Panc1 (cell line): Measurements from ENCODE around the gene CRIP1. TPM values are rescaled to one million over a fixed set of nuclear protein-coding genes. Genes with fewer than 3 reads are reported as not detected.

ENCODE experiments used
- ATAC-seq: fragments of 200-7000 bp; cut with Tn5 transposase; 2 replicates; pipeline ENCODE4 v1.9.1; 2020; ENCODE audit warnings: mild to moderate bottlenecking, moderate library complexity
- BruUV-seq: library from RNA; stranded (reverse); fragments of 400-500 nt; replicated peaks from 2 replicates; lab custom pipeline; 2021; lab: Mats Ljungman, UMichigan
- CTCF ChIA-PET: fragments of 300-600 bp; sonication (Branson Sonifier 250); formaldehyde crosslinking; loops from one replicate; lab custom pipeline; 2022; ENCODE audit warnings: antibody characterized with exemption; lab: Charles Lee
- POLR2A ChIA-PET: fragments of 300-600 bp; sonication (Branson Sonifier 250); formaldehyde crosslinking; loops from one replicate; lab custom pipeline; 2022; ENCODE audit warnings: antibody characterized with exemption; lab: Charles Lee
- DNase-seq: peaks from one replicate; pipeline ENCODE4 v3.0.0-alpha.2; 2010; ENCODE audit warnings: low read depth, low spot score
- H3K27ac ChIP-seq: 2 replicates; pipeline ENCODE4 v1.5.1; 2011; ENCODE audit warnings: mild to moderate bottlenecking, low read length, inconsistent platforms
- H3K27me3 ChIP-seq: fragments of 200-500 bp; sonication (Bioruptor generic); 2 replicates; pipeline ENCODE4 v1.6.0; 2014; ENCODE audit warnings: low read length, inconsistent platforms; ENCODE audit not compliant: control insufficient read depth, insufficient read depth
- H3K36me3 ChIP-seq: fragments of 200-500 bp; sonication (Bioruptor generic); 2 replicates; pipeline ENCODE4 v1.5.1; 2014; ENCODE audit warnings: inconsistent platforms, mild to moderate bottlenecking, low read length, moderate library complexity; ENCODE audit not compliant: control insufficient read depth, insufficient read depth
- H3K4me1 ChIP-seq: 2 replicates; pipeline ENCODE4 v1.5.1; 2011; ENCODE audit warnings: inconsistent platforms, mild to moderate bottlenecking, low read length, moderate library complexity; ENCODE audit not compliant: control insufficient read depth, insufficient read depth
- H3K4me3 ChIP-seq, 2 experiments: 2 replicates each; pipeline ENCODE4 v1.5.1; 2011 to 2012; ENCODE audit warnings: low read depth in 2 of 2, low read length in 2 of 2, mild to moderate bottlenecking in 2 of 2, inconsistent platforms in 1 of 2, moderate library complexity in 1 of 2
- H3K9me3 ChIP-seq: fragments of 200-500 bp; sonication (Bioruptor generic); 2 replicates; pipeline ENCODE4 v1.5.1; 2014; ENCODE audit warnings: low read depth, mild to moderate bottlenecking, inconsistent platforms, low read length, moderate library complexity; ENCODE audit not compliant: control insufficient read depth, insufficient read depth
- POLR2AphosphoS5 ChIP-seq: IDR thresholded peaks from 2 replicates; pipeline ENCODE4 v1.6.1; 2012; ENCODE audit warnings: mild to moderate bottlenecking, low read depth, low read length, moderate library complexity
- SIN3A ChIP-seq: IDR thresholded peaks from 2 replicates; pipeline ENCODE4 v1.6.1; 2012; ENCODE audit warnings: low read depth, mild to moderate bottlenecking, low read length, moderate library complexity, borderline replicate concordance; ENCODE audit not compliant: insufficient read depth
- TCF7L2 ChIP-seq: IDR thresholded peaks from 2 replicates; pipeline ENCODE4 v1.6.1; 2011; ENCODE audit warnings: mild to moderate bottlenecking, low read depth, low read length, inconsistent platforms
- in situ Hi-C: cut with HindIII; loops from 2 replicates; pipeline ENCODE4 v1.10.0; 2016; ENCODE audit warnings: low sequenced_read_pairs, low pct_unique_long_range_greater_than_20kb
- intact Hi-C: fragments of 100-400 bp; cut with micrococcal nuclease; formaldehyde crosslinking; loops from one replicate; pipeline ENCODE4 v1.10.0; 2022; ENCODE audit not compliant: unreplicated experiment
- total RNA-seq: library from RNA; stranded (reverse); gene quantifications from one replicate; pipeline ENCODE4 v1.2.1, GENCODE V29; 2021; ENCODE audit not compliant: unreplicated experiment
- TF ChIP-seq, protein P1 (sequence below), 2 experiments: IDR thresholded peaks; 2 replicates each; pipeline ENCODE4 v1.6.1; 2011 to 2012; ENCODE audit warnings: low read depth in 2 of 2, control low read depth in 1 of 2, low read length in 1 of 2, mild to moderate bottlenecking in 1 of 2, moderate library complexity in 1 of 2; ENCODE audit not compliant: insufficient read depth in 1 of 2
- TF ChIP-seq, protein P2 (sequence below): fragments of 450-650 bp; IDR thresholded peaks from 2 replicates; pipeline ENCODE4 v1.5.1; 2017; ENCODE audit warnings: mild to moderate bottlenecking

The CRIP1 gene
- total RNA-seq, 1 experiment from 2014 or later, result 1,056 TPM

DNA sequence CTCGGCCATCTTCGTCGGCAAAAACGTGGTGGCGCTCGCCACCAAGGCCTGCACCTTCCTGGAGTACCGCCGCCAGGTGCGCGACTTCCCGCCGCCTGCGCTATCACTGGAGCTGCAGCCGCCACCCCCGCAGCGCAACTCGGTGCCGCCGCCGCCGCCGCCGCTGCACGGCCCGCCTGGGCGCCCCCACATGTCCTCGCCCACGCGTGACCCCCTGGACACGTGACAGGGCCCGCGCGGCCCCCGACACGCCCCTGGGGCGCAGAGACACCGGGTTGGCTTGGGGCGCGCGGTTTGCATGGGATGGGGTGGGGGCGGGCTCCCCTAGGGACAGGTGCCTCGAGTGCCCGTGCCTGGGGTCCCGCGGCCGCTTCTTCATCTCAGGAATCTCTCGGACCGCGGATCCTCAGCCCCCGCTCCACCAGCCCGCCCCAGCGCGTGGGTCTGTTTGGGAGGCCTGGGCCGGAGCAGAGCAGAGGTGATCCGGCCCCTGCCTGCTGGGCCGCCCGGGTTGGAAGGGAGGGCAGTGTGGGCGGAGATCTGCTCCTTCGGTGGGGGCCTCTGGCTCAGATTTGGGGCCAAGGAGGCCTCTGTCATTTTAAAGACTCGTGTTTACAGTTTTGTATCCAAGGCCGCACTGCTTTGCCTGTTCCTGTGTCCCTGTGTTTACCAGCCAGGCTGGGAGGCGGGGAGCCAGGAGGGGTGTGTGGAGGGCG, 43.0 kb downstream of the CRIP1 start:
- in situ Hi-C loops (no loop called here), intact Hi-C loops (no loop called here)
- Histone ChIP-seq H3K27ac (no peak overlapping the region), H3K9me3 (no peaks in the 10 kb centered on the region), H3K4me3 (no peak overlapping the region), H3K4me1 (no peaks in the 10 kb centered on the region), H3K27me3 (no peaks in the 10 kb centered on the region), H3K36me3 (no peaks in the 10 kb centered on the region)
- ChIA-PET POLR2A (no interaction called here), CTCF (no interaction called here)
- DNase-seq (no peak), ATAC-seq (no peak)
- TF ChIP-seq POLR2AphosphoS5 (no peak), TCF7L2 (no peak), SIN3A (no peak)
- TF ChIP-seq, protein P1, sequence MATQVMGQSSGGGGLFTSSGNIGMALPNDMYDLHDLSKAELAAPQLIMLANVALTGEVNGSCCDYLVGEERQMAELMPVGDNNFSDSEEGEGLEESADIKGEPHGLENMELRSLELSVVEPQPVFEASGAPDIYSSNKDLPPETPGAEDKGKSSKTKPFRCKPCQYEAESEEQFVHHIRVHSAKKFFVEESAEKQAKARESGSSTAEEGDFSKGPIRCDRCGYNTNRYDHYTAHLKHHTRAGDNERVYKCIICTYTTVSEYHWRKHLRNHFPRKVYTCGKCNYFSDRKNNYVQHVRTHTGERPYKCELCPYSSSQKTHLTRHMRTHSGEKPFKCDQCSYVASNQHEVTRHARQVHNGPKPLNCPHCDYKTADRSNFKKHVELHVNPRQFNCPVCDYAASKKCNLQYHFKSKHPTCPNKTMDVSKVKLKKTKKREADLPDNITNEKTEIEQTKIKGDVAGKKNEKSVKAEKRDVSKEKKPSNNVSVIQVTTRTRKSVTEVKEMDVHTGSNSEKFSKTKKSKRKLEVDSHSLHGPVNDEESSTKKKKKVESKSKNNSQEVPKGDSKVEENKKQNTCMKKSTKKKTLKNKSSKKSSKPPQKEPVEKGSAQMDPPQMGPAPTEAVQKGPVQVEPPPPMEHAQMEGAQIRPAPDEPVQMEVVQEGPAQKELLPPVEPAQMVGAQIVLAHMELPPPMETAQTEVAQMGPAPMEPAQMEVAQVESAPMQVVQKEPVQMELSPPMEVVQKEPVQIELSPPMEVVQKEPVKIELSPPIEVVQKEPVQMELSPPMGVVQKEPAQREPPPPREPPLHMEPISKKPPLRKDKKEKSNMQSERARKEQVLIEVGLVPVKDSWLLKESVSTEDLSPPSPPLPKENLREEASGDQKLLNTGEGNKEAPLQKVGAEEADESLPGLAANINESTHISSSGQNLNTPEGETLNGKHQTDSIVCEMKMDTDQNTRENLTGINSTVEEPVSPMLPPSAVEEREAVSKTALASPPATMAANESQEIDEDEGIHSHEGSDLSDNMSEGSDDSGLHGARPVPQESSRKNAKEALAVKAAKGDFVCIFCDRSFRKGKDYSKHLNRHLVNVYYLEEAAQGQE (IDR thresholded peaks at IDR 0.05; ENCODE audit: insufficient read depth in 1 of 2, low read depth in 2 of 2, low read length in 1 of 2), result no peak
- TF ChIP-seq, protein P2, sequence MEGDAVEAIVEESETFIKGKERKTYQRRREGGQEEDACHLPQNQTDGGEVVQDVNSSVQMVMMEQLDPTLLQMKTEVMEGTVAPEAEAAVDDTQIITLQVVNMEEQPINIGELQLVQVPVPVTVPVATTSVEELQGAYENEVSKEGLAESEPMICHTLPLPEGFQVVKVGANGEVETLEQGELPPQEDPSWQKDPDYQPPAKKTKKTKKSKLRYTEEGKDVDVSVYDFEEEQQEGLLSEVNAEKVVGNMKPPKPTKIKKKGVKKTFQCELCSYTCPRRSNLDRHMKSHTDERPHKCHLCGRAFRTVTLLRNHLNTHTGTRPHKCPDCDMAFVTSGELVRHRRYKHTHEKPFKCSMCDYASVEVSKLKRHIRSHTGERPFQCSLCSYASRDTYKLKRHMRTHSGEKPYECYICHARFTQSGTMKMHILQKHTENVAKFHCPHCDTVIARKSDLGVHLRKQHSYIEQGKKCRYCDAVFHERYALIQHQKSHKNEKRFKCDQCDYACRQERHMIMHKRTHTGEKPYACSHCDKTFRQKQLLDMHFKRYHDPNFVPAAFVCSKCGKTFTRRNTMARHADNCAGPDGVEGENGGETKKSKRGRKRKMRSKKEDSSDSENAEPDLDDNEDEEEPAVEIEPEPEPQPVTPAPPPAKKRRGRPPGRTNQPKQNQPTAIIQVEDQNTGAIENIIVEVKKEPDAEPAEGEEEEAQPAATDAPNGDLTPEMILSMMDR, result no peak
- no TSS peak for BruUV-seq

DNA sequence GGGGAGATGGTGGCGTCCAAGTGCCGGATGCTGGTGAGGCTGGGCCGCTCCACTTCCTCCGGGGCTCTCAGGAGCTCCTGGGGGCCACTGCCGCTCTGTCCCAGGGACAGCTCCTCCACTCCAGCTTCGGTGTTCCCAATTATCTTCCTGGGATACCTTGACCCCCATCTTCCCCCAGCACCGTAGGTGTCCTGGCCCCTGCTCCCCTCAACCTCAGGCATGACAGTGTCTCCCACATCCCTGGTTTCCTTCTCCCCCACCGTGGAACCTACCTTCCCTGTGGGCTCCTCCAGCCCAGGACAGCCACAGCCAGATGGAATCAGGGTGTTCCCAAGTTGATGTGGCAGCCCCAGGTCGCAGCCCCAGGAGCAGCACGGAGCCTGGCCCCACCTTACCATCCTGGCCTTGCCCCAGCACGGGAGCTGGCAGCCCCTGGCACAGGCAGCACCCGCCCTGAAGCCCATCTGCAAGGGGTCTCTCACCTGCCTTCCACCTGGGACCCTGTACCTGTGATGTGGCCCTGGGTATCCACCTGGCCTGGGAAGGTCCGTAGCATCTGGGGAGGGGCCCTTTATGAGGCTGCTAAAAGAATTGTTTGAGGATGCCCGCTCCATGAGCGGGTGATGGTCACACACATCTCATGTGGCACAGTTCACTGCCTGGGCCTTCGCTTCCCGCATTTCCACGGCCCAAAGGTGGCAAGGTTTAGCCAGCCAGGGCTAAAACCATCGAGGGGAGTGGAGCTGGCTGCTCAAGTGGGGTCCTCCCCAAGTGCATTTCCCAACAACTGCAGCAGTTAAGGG, 43.8 kb downstream of the CRIP1 start:
- H3K4me3 ChIP-seq, result no peak overlapping the region
- TF ChIP-seq TCF7L2, result no peak
- TF ChIP-seq, protein P1 (IDR thresholded peaks at IDR 0.05; ENCODE audit: insufficient read depth in 1 of 2, low read depth in 2 of 2, low read length in 1 of 2), result no peak
- TF ChIP-seq, protein P2, result no peak
- TF ChIP-seq SIN3A, result no peak
- no peak for TF ChIP-seq POLR2AphosphoS5
- H3K9me3 ChIP-seq, result no peaks in the 10 kb centered on the region
- intact Hi-C loops, result no loop called here
- ChIA-PET POLR2A (no interaction called here), CTCF (no interaction called here)
- no peak for ATAC-seq
- H3K4me1 ChIP-seq, result no peaks in the 10 kb centered on the region
- no peaks in the 10 kb centered on the region for H3K27me3 ChIP-seq
- H3K27ac ChIP-seq, result no peak overlapping the region
- no peak for DNase-seq
- in situ Hi-C loops, result no loop called here
- H3K36me3 ChIP-seq, result no peaks in the 10 kb centered on the region
- no TSS peak for BruUV-seq
